ENCODE data around the gene TCF25. TPM values are rescaled to one million over a fixed set of nuclear protein-coding genes. Genes with fewer than 3 reads are reported as not detected.
A peak's percentile ranks its signal among the peaks of the same experiment; 100 is the strongest.
"Not testable (repeated sequence)": the region's sequence is repeated elsewhere in the genome, so short reads cannot be mapped to it uniquely, and the experiment has no call there.

TCF25 gene
- total and polyA plus RNA-seq, 4 experiments from 2014 or later, result 86.4 to 308 (median 195) TPM

DNA sequence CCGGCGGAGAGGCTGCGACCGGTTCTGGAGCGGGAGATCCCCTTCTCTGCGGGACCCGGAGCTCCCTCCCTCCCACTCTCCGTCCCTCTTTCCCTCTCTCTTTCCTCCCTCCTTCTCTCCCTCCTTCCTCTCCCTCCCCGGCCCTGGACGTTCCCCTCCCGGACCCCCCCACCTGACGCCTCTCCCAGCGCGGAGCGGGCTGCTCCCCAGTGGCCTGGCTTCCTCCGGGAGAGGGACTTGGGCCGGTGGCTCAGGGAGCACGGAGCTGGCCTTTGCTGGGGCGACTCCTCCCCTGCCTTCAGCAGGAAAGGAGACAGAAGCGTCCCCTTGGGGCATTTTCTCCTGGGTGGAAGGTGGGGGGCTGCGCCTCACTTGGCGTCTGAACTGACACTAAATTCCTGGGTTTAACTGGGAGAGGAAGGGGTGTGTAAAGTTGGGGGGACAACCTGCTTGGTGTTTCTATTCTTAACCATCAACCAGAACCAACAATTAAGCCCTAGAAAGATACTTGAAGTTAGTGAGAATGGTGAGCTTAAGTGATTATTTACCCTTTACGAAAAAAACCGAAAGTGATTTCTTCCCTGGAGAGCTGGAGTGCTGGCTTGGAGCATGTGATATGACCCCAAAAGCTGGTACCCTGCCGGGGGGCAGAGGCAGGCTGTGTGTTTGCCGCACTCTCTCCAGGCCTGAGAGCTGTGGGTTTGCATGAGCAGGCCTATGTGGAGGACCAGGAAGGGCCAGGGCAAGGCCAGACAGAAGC lies 44.3 kb upstream of the TCF25 start:
- CTCF ChIA-PET (ENCODE audit: partially characterized antibody), result interaction anchor here (1.2 to 1.8 kb wide), 2 partner anchors 32 to 129 kb away, joined by 3 to 6 read pairs; no protein-coding TSS in a partner anchor
- Mint-ChIP-seq H3K27ac (peak overlapping the region in 3 of 7 donors; percentile 30 to 79 (median 52)), H3K4me1 (peaks cover 2 to 13% (median 6%) of the 10 kb centered on the region in 4 donors), H3K36me3 (no peaks in the 10 kb centered on the region), H3K27me3 (peaks cover 15 to 17% of the 10 kb centered on the region in 2 donors), H3K4me3 (peak overlapping the region in 7 of 8 donors; percentile 24 to 75 (median 62)), H3K9me3 (no peaks in the 10 kb centered on the region)
- no peaks in the 10 kb centered on the region for H3K36me3 ChIP-seq (ENCODE audit: insufficient read depth, low read length)
- peaks cover 8% of the 10 kb centered on the region for H3K4me1 ChIP-seq (ENCODE audit: insufficient read depth, low read length)
- POLR2A ChIA-PET (ENCODE audit: partially characterized antibody), result interaction anchor here (0.9 to 2.6 kb wide), 4 partner anchors 9 to 97 kb away, joined by 3 to 12 read pairs (median 6); partner anchors contain the start of gene FANCA
- no peak overlapping the region for H3K4me3 ChIP-seq (ENCODE audit: low read length in 2 of 2)
- H3K9me3 ChIP-seq (ENCODE audit: control insufficient read depth in 1 of 2, low read length in 2 of 2), result no peaks in the 10 kb centered on the region
- no peak for DNase-seq
- H3K27ac ChIP-seq (ENCODE audit: low read depth, low read length), result no peak overlapping the region
- H3K27me3 ChIP-seq (ENCODE audit: insufficient read depth, low read length), result peaks cover 15% of the 10 kb centered on the region
- intact Hi-C loops (cut with micrococcal nuclease), result loop anchor here (1.0 kb wide), 1 partner anchor 13 kb away; the partner anchor contains the start of gene FANCA

DNA sequence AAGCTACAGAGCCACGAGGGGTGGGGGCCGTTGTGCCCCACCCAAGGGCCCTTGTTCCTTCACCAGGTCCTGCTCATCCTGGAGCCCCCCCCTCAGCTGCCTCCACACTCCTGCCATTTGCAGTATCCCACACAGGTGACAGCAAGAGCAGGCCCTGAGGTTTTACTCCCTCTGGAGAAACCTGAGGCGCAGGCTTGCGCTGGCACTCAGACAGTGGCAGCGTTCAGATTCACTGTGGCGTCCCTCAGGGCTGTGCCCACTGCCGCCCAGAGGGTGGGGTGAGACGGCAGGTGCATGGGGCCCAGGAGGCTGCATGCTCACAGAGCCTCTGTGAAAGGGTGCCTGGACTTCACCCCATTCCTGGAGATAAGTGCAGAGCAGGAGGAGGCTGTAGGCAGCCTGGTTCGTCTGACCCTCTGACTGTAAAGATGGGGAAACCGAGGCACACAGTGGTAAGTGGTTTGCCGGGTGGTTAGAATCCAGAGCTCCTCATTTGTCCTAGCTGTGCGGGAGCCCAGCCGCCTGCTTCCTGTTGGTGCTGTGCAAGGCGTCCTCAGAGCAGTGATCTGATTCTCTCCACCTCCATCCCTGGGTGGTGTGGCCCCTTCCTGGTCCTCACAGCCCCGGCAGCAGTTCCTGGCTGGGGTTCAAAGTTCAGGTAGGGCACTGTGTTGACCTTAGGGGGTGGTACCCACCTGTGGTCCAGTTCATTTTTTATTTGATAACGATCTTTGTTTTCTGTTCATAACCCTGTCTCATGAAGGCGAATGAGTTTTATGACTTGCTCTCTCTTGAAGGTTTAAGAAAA lies 43.6 kb upstream of the TCF25 start:
- ChIA-PET CTCF (ENCODE audit: partially characterized antibody) (interaction anchor here (1.2 to 1.8 kb wide), 2 partner anchors 31 to 130 kb away, joined by 3 to 6 read pairs; no protein-coding TSS in a partner anchor), POLR2A (ENCODE audit: partially characterized antibody) (interaction anchor here (2.2 to 2.6 kb wide), 2 partner anchors 8 to 12 kb away, joined by 8 to 12 read pairs; partner anchors contain the start of gene FANCA)
- Histone ChIP-seq H3K4me1 (ENCODE audit: insufficient read depth, low read length) (peaks cover 8% of the 10 kb centered on the region), H3K4me3 (ENCODE audit: low read length in 2 of 2) (no peak overlapping the region), H3K27ac (ENCODE audit: low read depth, low read length) (no peak overlapping the region), H3K36me3 (ENCODE audit: insufficient read depth, low read length) (no peaks in the 10 kb centered on the region), H3K9me3 (ENCODE audit: control insufficient read depth in 1 of 2, low read length in 2 of 2) (no peaks in the 10 kb centered on the region), H3K27me3 (ENCODE audit: insufficient read depth, low read length) (peaks cover 15% of the 10 kb centered on the region)
- no peak overlapping the region for H3K27ac Mint-ChIP-seq
- H3K36me3 Mint-ChIP-seq, result no peaks in the 10 kb centered on the region
- peak overlapping the region in 3 of 8 donors; percentile 17 to 41 (median 21) for H3K4me3 Mint-ChIP-seq
- H3K27me3 Mint-ChIP-seq, result peaks cover 15 to 17% of the 10 kb centered on the region in 2 donors
- intact Hi-C loops (cut with micrococcal nuclease), result no loop called here
- H3K9me3 Mint-ChIP-seq, result peaks cover 0 to under 1% (median 0%) of the 10 kb centered on the region in 8 donors
- no peak for DNase-seq
- H3K4me1 Mint-ChIP-seq, result peaks cover 2 to 13% (median 6%) of the 10 kb centered on the region in 4 donors

DNA sequence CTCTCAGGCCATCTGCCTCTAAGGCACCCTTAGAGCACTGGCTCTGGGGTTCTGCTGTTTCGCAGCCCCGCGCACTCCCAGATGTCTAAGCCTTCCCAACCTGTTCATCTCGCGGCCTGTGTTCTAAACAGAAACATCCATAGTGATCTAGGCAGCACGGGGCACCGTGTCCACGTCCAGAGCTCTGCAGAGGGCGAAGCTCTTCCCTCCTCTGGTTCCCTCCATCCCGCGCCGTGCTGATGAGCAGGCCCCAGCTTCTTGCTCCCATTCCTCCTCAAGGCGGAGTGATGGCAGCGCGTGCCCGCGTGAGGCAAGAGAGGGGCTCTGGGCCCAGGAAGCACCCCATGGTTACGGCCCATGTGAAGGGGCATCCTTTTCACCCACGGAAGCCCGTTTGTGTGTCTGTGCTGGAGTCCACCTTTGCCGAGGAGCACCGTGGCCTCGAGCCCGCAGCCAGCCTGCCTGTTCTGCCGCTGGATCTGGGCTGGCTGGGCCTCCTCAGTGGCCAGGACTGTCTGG lies 41.5 kb upstream of the TCF25 start:
- H3K27me3 Mint-ChIP-seq, result peaks cover 15 to 17% of the 10 kb centered on the region in 2 donors
- ChIA-PET CTCF (ENCODE audit: partially characterized antibody) (no interaction called here), POLR2A (ENCODE audit: partially characterized antibody) (no interaction called here)
- H3K4me1 ChIP-seq (ENCODE audit: insufficient read depth, low read length), result peaks cover 8% of the 10 kb centered on the region
- peaks cover 0 to 3% (median 0%) of the 10 kb centered on the region in 8 donors for H3K9me3 Mint-ChIP-seq
- no peak for DNase-seq
- peak overlapping the region in 1 of 7 donors; percentile 87 for H3K27ac Mint-ChIP-seq
- no peak overlapping the region for H3K4me3 Mint-ChIP-seq
- H3K27me3 ChIP-seq (ENCODE audit: insufficient read depth, low read length), result peaks cover 15% of the 10 kb centered on the region
- no peak overlapping the region for H3K27ac ChIP-seq (ENCODE audit: low read depth, low read length)
- no peak overlapping the region for H3K4me3 ChIP-seq (ENCODE audit: low read length in 2 of 2)
- intact Hi-C loops (cut with micrococcal nuclease), result no loop called here
- H3K4me1 Mint-ChIP-seq, result peaks cover 2 to 16% (median 6%) of the 10 kb centered on the region in 4 donors
- H3K36me3 ChIP-seq (ENCODE audit: insufficient read depth, low read length), result no peaks in the 10 kb centered on the region
- H3K9me3 ChIP-seq (ENCODE audit: control insufficient read depth in 1 of 2, low read length in 2 of 2), result no peaks in the 10 kb centered on the region
- no peaks in the 10 kb centered on the region for H3K36me3 Mint-ChIP-seq

DNA sequence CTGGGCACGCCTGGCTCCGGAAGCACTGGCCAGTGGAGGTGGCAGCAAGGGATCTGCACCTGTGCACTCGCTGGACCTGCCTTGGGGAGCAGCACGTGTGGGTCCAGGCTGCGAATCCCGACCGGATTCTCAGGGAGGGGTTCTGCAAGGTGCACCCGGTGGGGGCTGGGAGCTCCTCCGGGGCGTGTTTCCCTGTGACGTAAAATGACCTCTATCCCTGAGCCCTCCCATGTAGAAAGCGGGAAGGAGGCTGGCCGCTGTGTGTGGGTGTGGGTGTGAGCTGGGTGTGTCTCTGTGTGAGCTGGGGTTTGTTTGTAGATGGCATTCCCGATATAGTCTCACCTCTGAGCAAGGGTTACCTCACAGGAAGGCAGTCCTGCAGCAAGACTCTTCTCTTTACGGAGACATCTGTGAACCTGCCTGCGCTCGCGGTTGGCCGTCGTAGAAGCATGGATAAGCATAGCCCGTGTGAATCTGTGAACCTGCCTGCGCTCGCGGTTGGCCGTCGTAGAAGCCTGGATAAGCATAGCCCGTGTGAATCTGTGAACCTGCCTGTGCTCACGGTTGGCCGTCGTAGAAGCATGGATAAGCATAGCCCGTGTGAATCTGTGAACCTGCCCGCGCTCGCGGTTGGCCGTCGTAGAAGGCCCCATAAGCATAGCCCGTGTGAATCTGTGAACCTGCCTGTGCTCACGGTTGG lies 39.6 kb upstream of the TCF25 start:
- H3K36me3 ChIP-seq (ENCODE audit: insufficient read depth, low read length); DNase-seq; H3K4me3 Mint-ChIP-seq; intact Hi-C loops (cut with micrococcal nuclease); H3K27ac ChIP-seq (ENCODE audit: low read depth, low read length); H3K4me3 ChIP-seq (ENCODE audit: low read length in 2 of 2); H3K27ac Mint-ChIP-seq; H3K36me3 Mint-ChIP-seq; POLR2A ChIA-PET (ENCODE audit: partially characterized antibody); H3K9me3 ChIP-seq (ENCODE audit: control insufficient read depth in 1 of 2, low read length in 2 of 2); H3K9me3 Mint-ChIP-seq; CTCF ChIA-PET (ENCODE audit: partially characterized antibody): not testable (repeated sequence)
- Mint-ChIP-seq H3K27me3 (peaks cover 14 to 15% of the 10 kb centered on the region in 2 donors), H3K4me1 (peaks cover 6 to 28% (median 14%) of the 10 kb centered on the region in 4 donors)
- peaks cover 22% of the 10 kb centered on the region for H3K4me1 ChIP-seq (ENCODE audit: insufficient read depth, low read length)
- H3K27me3 ChIP-seq (ENCODE audit: insufficient read depth, low read length), result peaks cover 11% of the 10 kb centered on the region

DNA sequence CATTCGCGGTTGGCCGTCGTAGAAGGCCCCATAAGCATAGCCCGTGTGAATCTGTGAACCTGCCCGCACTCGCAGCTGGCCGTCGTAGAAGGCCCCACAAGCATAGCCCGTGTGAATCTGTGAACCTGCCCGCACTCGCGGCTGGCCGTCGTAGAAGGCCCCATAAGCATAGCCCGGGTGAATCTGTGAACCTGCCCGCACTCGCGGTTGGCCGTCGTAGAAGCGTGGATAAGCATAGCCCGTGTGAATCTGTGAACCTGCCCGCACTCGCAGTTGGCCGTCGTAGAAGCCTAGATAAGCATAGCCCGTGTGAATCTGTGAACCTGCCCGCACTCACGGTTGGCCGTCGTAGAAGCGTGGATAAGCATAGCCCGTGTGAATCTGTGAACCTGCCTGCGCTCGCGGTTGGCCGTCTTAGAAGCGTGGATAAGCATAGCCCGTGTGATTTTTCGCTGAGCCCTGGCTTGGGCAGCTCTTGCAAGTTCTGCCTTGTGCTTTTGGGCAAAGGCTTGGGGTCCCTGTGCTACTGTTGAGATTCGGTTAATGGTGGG lies 38.5 kb upstream of the TCF25 start:
- POLR2A ChIA-PET (ENCODE audit: partially characterized antibody); H3K36me3 ChIP-seq (ENCODE audit: insufficient read depth, low read length); H3K4me3 ChIP-seq (ENCODE audit: low read length in 2 of 2); H3K27ac Mint-ChIP-seq; H3K9me3 Mint-ChIP-seq; H3K9me3 ChIP-seq (ENCODE audit: control insufficient read depth in 1 of 2, low read length in 2 of 2); H3K36me3 Mint-ChIP-seq; intact Hi-C loops (cut with micrococcal nuclease); H3K27me3 ChIP-seq (ENCODE audit: insufficient read depth, low read length); CTCF ChIA-PET (ENCODE audit: partially characterized antibody); DNase-seq; H3K4me3 Mint-ChIP-seq; H3K27ac ChIP-seq (ENCODE audit: low read depth, low read length): not testable (repeated sequence)
- peaks cover 6 to 24% (median 15%) of the 10 kb centered on the region in 4 donors for H3K4me1 Mint-ChIP-seq
- H3K4me1 ChIP-seq (ENCODE audit: insufficient read depth, low read length), result peaks cover 19% of the 10 kb centered on the region
- peaks cover 11 to 12% of the 10 kb centered on the region in 2 donors for H3K27me3 Mint-ChIP-seq

DNA sequence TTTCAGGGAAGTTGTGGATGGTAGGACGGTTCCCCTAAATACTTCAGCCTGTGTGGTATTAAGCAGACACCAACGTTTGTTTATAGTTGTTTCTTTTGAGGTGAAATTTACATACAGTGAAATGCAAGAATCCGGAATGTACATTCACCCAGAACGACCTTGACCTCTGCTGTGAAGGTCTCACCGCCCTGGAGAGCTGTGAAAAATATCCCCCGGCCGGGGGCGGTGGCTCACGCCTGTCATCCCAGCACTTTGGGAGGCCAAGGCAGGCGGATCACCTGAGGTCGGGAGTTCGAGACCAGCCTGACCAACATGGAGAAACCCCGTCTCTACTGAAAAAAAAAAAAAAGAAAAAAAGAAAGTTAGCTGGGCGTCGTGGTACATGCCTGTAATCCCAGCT lies 36.9 kb upstream of the TCF25 start:
- Mint-ChIP-seq H3K27ac (peak overlapping the region in 1 of 7 donors; percentile 65), H3K4me3 (peak overlapping the region in 2 of 8 donors; percentile 1 to 36), H3K4me1 (peaks cover 6 to 23% (median 14%) of the 10 kb centered on the region in 4 donors)
- H3K36me3 Mint-ChIP-seq; H3K27me3 Mint-ChIP-seq; CTCF ChIA-PET (ENCODE audit: partially characterized antibody); H3K27ac ChIP-seq (ENCODE audit: low read depth, low read length); H3K27me3 ChIP-seq (ENCODE audit: insufficient read depth, low read length); H3K36me3 ChIP-seq (ENCODE audit: insufficient read depth, low read length); DNase-seq; intact Hi-C loops (cut with micrococcal nuclease); H3K9me3 ChIP-seq (ENCODE audit: control insufficient read depth in 1 of 2, low read length in 2 of 2); H3K4me3 ChIP-seq (ENCODE audit: low read length in 2 of 2); H3K9me3 Mint-ChIP-seq: not testable (repeated sequence)
- H3K4me1 ChIP-seq (ENCODE audit: insufficient read depth, low read length), result peaks cover 19% of the 10 kb centered on the region
- POLR2A ChIA-PET (ENCODE audit: partially characterized antibody), result interaction anchor here (1.7 to 2.9 kb wide), 2 partner anchors 37 to 98 kb away, joined by 3 to 11 read pairs; partner anchors contain the start of gene TCF25
